Measurements from ENCODE around the gene ZFHX3. TPM values are rescaled to one million over a fixed set of nuclear protein-coding genes. Genes with fewer than 3 reads are reported as not detected.

ZFHX3 gene
- total and polyA plus RNA-seq, 9 of the 15 experiments (the other 6 are each of a cell fraction or from before 2014, with no cell fraction given): 0.01 to 0.23 (median 0.06) TPM; not detected in 4

DNA sequence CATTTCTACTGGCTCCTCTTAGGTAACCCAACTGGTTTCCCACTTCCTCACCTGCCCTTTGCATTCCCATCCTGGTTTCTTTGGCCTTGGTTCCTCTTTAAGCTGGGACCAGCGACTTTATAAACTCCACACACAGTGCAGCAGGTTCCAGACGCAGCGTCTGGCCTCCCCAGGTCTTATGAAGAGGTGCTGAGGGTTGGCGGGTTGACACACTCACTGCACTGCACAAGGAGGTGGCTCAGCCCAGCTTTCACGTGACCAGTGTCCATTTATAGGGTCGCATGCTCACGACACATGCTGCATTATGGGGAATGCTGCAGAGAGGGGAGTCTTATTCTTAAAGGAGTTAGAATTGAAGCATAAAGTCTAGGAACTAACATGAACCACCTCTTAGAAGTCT is 70.8 kb downstream of the ZFHX3 start:
- Histone ChIP-seq H3K4me3 (no peak overlapping the region), H2AFZ (ENCODE audit: low read depth, low read length) (no peak overlapping the region), H3K9ac (ENCODE audit: insufficient read depth in 1 of 2, low read depth in 2 of 2, low read length in 2 of 2) (no peak overlapping the region), H3K27ac (ENCODE audit: extremely low read depth, low read depth, low read length) (no peak overlapping the region), H3K79me2 (ENCODE audit: control insufficient read depth, insufficient read depth, low read length) (no peaks in the 10 kb centered on the region), H3K9me1 (ENCODE audit: control insufficient read depth, insufficient read depth, low read length) (no peaks in the 10 kb centered on the region), H3K9me3 (replicated peaks; ENCODE audit: control insufficient read depth, insufficient read depth, low read depth, low read length) (no peaks in the 10 kb centered on the region), H3K4me2 (ENCODE audit: insufficient read depth, low read length) (no peak overlapping the region), H3K27me3 (ENCODE audit: control insufficient read depth in 2 of 2, insufficient read depth in 2 of 2, low read length in 2 of 2) (peaks cover 10 to 34% of the 10 kb centered on the region in 2 experiments; a peak in 4 of 5 replicates), H3K36me3 (ENCODE audit: control insufficient read depth, insufficient read depth, low read length) (no peaks in the 10 kb centered on the region), H3K4me1 (replicated peaks in 1 of 2; ENCODE audit: control insufficient read depth in 2 of 2, insufficient read depth in 2 of 2, low read length in 2 of 2) (no peaks in the 10 kb centered on the region), H4K20me1 (replicated peaks; ENCODE audit: control insufficient read depth, insufficient read depth, low read length) (no peaks in the 10 kb centered on the region; the same call in 1 of the 2 replicates)
- ChIA-PET POLR2A (no interaction called here), CTCF (ENCODE audit: low intra/inter-chr PET ratio) (no interaction called here)
- DNase-seq (ENCODE audit: extremely low read depth in 1 of 4, low spot score in 3 of 4) (no peak), ATAC-seq (no peak), FAIRE-seq (no peak)
- TF ChIP-seq, protein P1, sequence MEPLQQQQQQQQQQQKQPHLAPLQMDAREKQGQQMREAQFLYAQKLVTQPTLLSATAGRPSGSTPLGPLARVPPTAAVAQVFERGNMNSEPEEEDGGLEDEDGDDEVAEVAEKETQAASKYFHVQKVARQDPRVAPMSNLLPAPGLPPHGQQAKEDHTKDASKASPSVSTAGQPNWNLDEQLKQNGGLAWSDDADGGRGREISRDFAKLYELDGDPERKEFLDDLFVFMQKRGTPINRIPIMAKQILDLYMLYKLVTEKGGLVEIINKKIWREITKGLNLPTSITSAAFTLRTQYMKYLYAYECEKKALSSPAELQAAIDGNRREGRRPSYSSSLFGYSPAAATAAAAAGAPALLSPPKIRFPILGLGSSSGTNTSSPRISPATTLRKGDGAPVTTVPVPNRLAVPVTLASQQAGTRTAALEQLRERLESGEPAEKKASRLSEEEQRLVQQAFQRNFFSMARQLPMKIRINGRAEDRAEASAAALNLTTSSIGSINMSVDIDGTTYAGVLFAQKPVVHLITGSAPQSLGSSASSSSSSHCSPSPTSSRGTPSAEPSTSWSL (CRISPR knock-in tag; IDR thresholded peaks at IDR 0.05; ENCODE audit: borderline replicate concordance): no peak
- TF ChIP-seq, protein P2, sequence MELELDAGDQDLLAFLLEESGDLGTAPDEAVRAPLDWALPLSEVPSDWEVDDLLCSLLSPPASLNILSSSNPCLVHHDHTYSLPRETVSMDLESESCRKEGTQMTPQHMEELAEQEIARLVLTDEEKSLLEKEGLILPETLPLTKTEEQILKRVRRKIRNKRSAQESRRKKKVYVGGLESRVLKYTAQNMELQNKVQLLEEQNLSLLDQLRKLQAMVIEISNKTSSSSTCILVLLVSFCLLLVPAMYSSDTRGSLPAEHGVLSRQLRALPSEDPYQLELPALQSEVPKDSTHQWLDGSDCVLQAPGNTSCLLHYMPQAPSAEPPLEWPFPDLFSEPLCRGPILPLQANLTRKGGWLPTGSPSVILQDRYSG (tag; conservative IDR thresholded peaks at IDR 0.05; ENCODE audit: low read depth): no peak
- no peak for TF ChIP-seq BRD9 (IDR thresholded peaks at IDR 0.05; ENCODE audit: low read depth, partially characterized antibody)
- no peak for TF ChIP-seq TAF9B (IDR thresholded peaks at IDR 0.05; ENCODE audit: partially characterized antibody)
- TF ChIP-seq BCL6 (CRISPR knock-in tag; IDR thresholded peaks at IDR 0.05): no peak
- TF ChIP-seq, protein P3, sequence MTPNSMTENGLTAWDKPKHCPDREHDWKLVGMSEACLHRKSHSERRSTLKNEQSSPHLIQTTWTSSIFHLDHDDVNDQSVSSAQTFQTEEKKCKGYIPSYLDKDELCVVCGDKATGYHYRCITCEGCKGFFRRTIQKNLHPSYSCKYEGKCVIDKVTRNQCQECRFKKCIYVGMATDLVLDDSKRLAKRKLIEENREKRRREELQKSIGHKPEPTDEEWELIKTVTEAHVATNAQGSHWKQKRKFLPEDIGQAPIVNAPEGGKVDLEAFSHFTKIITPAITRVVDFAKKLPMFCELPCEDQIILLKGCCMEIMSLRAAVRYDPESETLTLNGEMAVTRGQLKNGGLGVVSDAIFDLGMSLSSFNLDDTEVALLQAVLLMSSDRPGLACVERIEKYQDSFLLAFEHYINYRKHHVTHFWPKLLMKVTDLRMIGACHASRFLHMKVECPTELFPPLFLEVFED (CRISPR knock-in tag; conservative IDR thresholded peaks at IDR 0.05): no peak
- TF ChIP-seq CHD2 (IDR thresholded peaks at IDR 0.05; ENCODE audit: low read depth, low read length): no peak
- no peak for TF ChIP-seq MED1 (CRISPR knock-in tag; IDR thresholded peaks at IDR 0.05; ENCODE audit: borderline replicate concordance)
- no peak for TF ChIP-seq ESRRA (IDR thresholded peaks at IDR 0.05; ENCODE audit: borderline replicate concordance, low read depth)
- no peak for TF ChIP-seq PHF8 (IDR thresholded peaks at IDR 0.05; ENCODE audit: borderline replicate concordance, low read length)
- TF ChIP-seq MEIS2 (IDR thresholded peaks at IDR 0.05; ENCODE audit: partially characterized antibody): no peak
- TF ChIP-seq ZNF184 (CRISPR knock-in tag; IDR thresholded peaks at IDR 0.05): no peak
- TF ChIP-seq NCOR1 (IDR thresholded peaks at IDR 0.05): no peak
- TF ChIP-seq, protein P4, sequence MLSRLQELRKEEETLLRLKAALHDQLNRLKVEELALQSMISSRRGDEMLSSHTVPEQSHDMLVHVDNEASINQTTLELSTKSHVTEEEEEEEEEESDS (CRISPR knock-in tag; IDR thresholded peaks at IDR 0.05): no peak
- in situ Hi-C loops (cut with MboI) (no loop called here), intact Hi-C loops (cut with micrococcal nuclease) (no loop called here)
- WGBS (ENCODE audit: insufficient coverage, low coverage, missing lambda C conversion rate): 0% methylated on average over 7 of the region's 7 CpGs
- no TSS peak for BruUV-seq (replicated peaks)

Measured in K562 (cell line).